Loucy (cell line): ENCODE measurements around the gene CLDND2.

Experiments
- H2AFZ ChIP-seq: fragments of 200-600 bp; sonication (generic); 2 replicates; pipeline ENCODE4 v1.6.0; 2016; ENCODE audit warnings: antibody characterized with exemption, mild to moderate bottlenecking, low read length, moderate library complexity
- H3F3A ChIP-seq: fragments of 200-600 bp; 2 replicates; pipeline ENCODE4 v1.6.0; 2016; ENCODE audit warnings: antibody characterized with exemption, low read depth, mild to moderate bottlenecking
- H3K27me3 ChIP-seq: fragments of 200-600 bp; sonication (generic); 2 replicates; pipeline ENCODE4 v1.6.1; 2014; ENCODE audit warnings: low read length, mild to moderate bottlenecking; ENCODE audit not compliant: insufficient read depth, poor library complexity, severe bottlenecking
- H3K36me3 ChIP-seq: fragments of 200-600 bp; sonication (generic); 2 replicates; pipeline ENCODE4 v1.6.1; 2016; ENCODE audit warnings: low read length; ENCODE audit not compliant: insufficient read depth
- H3K4me1 ChIP-seq: fragments of 200-600 bp; sonication (generic); 2 replicates; pipeline ENCODE4 v1.5.1; 2014; ENCODE audit warnings: low read length, mild to moderate bottlenecking; ENCODE audit not compliant: insufficient read depth, poor library complexity, severe bottlenecking
- H3K4me2 ChIP-seq: fragments of 200-600 bp; sonication (generic); 2 replicates; pipeline ENCODE4 v1.6.0; 2014; ENCODE audit warnings: antibody characterized with exemption, low read length, low read depth, mild to moderate bottlenecking; ENCODE audit not compliant: poor library complexity, severe bottlenecking
- H3K4me3 ChIP-seq: fragments of 200-600 bp; sonication (generic); 2 replicates; pipeline ENCODE4 v1.5.1; 2014; ENCODE audit warnings: low read length, mild to moderate bottlenecking, mixed read lengths; ENCODE audit not compliant: poor library complexity, severe bottlenecking
- H3K79me2 ChIP-seq: fragments of 200-600 bp; sonication (generic); 2 replicates; pipeline ENCODE4 v1.6.1; 2014; ENCODE audit warnings: low read length; ENCODE audit not compliant: insufficient read depth
- H3K9ac ChIP-seq: fragments of 200-600 bp; sonication (generic); 2 replicates; pipeline ENCODE4 v1.6.0; 2014; ENCODE audit warnings: mild to moderate bottlenecking, low read depth, low read length, moderate library complexity; ENCODE audit not compliant: poor library complexity, severe bottlenecking
- H3K9me2 ChIP-seq: fragments of 200-600 bp; sonication (generic); replicated peaks from 2 replicates; pipeline ENCODE4 v1.6.1; 2016; ENCODE audit warnings: low read depth, low read length, mixed read lengths
- H3K9me3 ChIP-seq: fragments of 200-600 bp; sonication (generic); 2 replicates; pipeline ENCODE4 v1.6.1; 2014; ENCODE audit warnings: mild to moderate bottlenecking, antibody characterized with exemption, low read length, low read depth; ENCODE audit not compliant: insufficient read depth
- H4K20me1 ChIP-seq: fragments of 200-600 bp; sonication (generic); 2 replicates; pipeline ENCODE4 v1.6.0; 2014; ENCODE audit warnings: antibody characterized with exemption, low read length, mild to moderate bottlenecking; ENCODE audit not compliant: insufficient read depth, poor library complexity, severe bottlenecking
- CTCF ChIP-seq: fragments of 200-600 bp; sonication (generic); conservative IDR thresholded peaks from 2 replicates; pipeline ENCODE4 v1.5.1; 2014; ENCODE audit warnings: mild to moderate bottlenecking, antibody characterized with exemption, low read length
- EZH2phosphoT487 ChIP-seq: fragments of 200-600 bp; IDR thresholded peaks from 2 replicates; pipeline ENCODE4 v1.6.1; 2018; ENCODE audit warnings: antibody characterized with exemption, mild to moderate bottlenecking, moderate library complexity, borderline replicate concordance

CLDND2 gene

GRCh38 chr19:51367565-51368365 lies 1.0 kb downstream of the CLDND2 start:
- Histone ChIP-seq H3K9me3 (no peaks in the 10 kb centered on the region), H3K9me2 (no peaks in the 10 kb centered on the region), H3K36me3 (no peaks in the 10 kb centered on the region), H3K4me3 (peak overlapping the region; percentile 99), H3K79me2 (peaks cover 69% of the 10 kb centered on the region), H3K9ac (peak overlapping the region; percentile 94), H2AFZ (peak overlapping the region; percentile 86), H3K4me1 (peaks cover 59% of the 10 kb centered on the region), H4K20me1 (no peaks in the 10 kb centered on the region), H3F3A (peaks cover 9% of the 10 kb centered on the region), H3K27me3 (no peaks in the 10 kb centered on the region), H3K4me2 (peak overlapping the region; percentile 89)
- TF ChIP-seq EZH2phosphoT487 = no peak
- TF ChIP-seq CTCF = no peak

- no peak for TF ChIP-seq CTCF
- TF ChIP-seq EZH2phosphoT487 = no peak
- Histone ChIP-seq H3K9ac (peak overlapping the region; percentile 94), H3K4me1 (peaks cover 62% of the 10 kb centered on the region), H4K20me1 (no peaks in the 10 kb centered on the region), H2AFZ (no peak overlapping the region), H3K4me3 (peak overlapping the region; percentile 99), H3K9me2 (no peaks in the 10 kb centered on the region), H3K9me3 (no peaks in the 10 kb centered on the region), H3F3A (peaks cover 5% of the 10 kb centered on the region), H3K4me2 (peak overlapping the region; percentile 77), H3K27me3 (no peaks in the 10 kb centered on the region), H3K79me2 (peaks cover 69% of the 10 kb centered on the region), H3K36me3 (no peaks in the 10 kb centered on the region)
Measured at GRCh38 chr19:51367255-51367564, 1.6 kb downstream of the CLDND2 start.

- Histone ChIP-seq H3K36me3 (no peaks in the 10 kb centered on the region), H3K27me3 (no peaks in the 10 kb centered on the region), H3K4me2 (peak overlapping the region; percentile 77), H3F3A (no peaks in the 10 kb centered on the region; the same call in 1 of the 2 replicates), H3K9me3 (no peaks in the 10 kb centered on the region), H4K20me1 (no peaks in the 10 kb centered on the region), H3K9ac (peak overlapping the region; percentile 94), H3K79me2 (peaks cover 66% of the 10 kb centered on the region), H2AFZ (0 out of 2 replicates have a peak overlapping the region, but pooled peaks have one; percentile 17), H3K4me1 (peaks cover 59% of the 10 kb centered on the region), H3K9me2 (no peaks in the 10 kb centered on the region), H3K4me3 (peak overlapping the region; percentile 99)
- TF ChIP-seq CTCF (no peak), EZH2phosphoT487 (no peak)
Measured at GRCh38 chr19:51366389-51367254, 2.2 kb downstream of the CLDND2 start.
